Loucy (cell line): ENCODE results near the gene SBF2.

Experiments
- H2AFZ ChIP-seq: fragments of 200-600 bp; sonication (generic); 2 replicates; pipeline ENCODE4 v1.6.0; 2016; ENCODE audit warnings: antibody characterized with exemption, mild to moderate bottlenecking, low read length, moderate library complexity
- H3F3A ChIP-seq: fragments of 200-600 bp; 2 replicates; pipeline ENCODE4 v1.6.0; 2016; ENCODE audit warnings: antibody characterized with exemption, low read depth, mild to moderate bottlenecking
- H3K27me3 ChIP-seq: fragments of 200-600 bp; sonication (generic); 2 replicates; pipeline ENCODE4 v1.6.1; 2014; ENCODE audit warnings: low read length, mild to moderate bottlenecking; ENCODE audit not compliant: insufficient read depth, poor library complexity, severe bottlenecking
- H3K36me3 ChIP-seq: fragments of 200-600 bp; sonication (generic); 2 replicates; pipeline ENCODE4 v1.6.1; 2016; ENCODE audit warnings: low read length; ENCODE audit not compliant: insufficient read depth
- H3K4me1 ChIP-seq: fragments of 200-600 bp; sonication (generic); 2 replicates; pipeline ENCODE4 v1.5.1; 2014; ENCODE audit warnings: low read length, mild to moderate bottlenecking; ENCODE audit not compliant: insufficient read depth, poor library complexity, severe bottlenecking
- H3K4me2 ChIP-seq: fragments of 200-600 bp; sonication (generic); 2 replicates; pipeline ENCODE4 v1.6.0; 2014; ENCODE audit warnings: antibody characterized with exemption, low read length, low read depth, mild to moderate bottlenecking; ENCODE audit not compliant: poor library complexity, severe bottlenecking
- H3K4me3 ChIP-seq: fragments of 200-600 bp; sonication (generic); 2 replicates; pipeline ENCODE4 v1.5.1; 2014; ENCODE audit warnings: low read length, mild to moderate bottlenecking, mixed read lengths; ENCODE audit not compliant: poor library complexity, severe bottlenecking
- H3K79me2 ChIP-seq: fragments of 200-600 bp; sonication (generic); 2 replicates; pipeline ENCODE4 v1.6.1; 2014; ENCODE audit warnings: low read length; ENCODE audit not compliant: insufficient read depth
- H3K9ac ChIP-seq: fragments of 200-600 bp; sonication (generic); 2 replicates; pipeline ENCODE4 v1.6.0; 2014; ENCODE audit warnings: mild to moderate bottlenecking, low read depth, low read length, moderate library complexity; ENCODE audit not compliant: poor library complexity, severe bottlenecking
- H3K9me2 ChIP-seq: fragments of 200-600 bp; sonication (generic); replicated peaks from 2 replicates; pipeline ENCODE4 v1.6.1; 2016; ENCODE audit warnings: low read depth, low read length, mixed read lengths
- H3K9me3 ChIP-seq: fragments of 200-600 bp; sonication (generic); 2 replicates; pipeline ENCODE4 v1.6.1; 2014; ENCODE audit warnings: mild to moderate bottlenecking, antibody characterized with exemption, low read length, low read depth; ENCODE audit not compliant: insufficient read depth
- H4K20me1 ChIP-seq: fragments of 200-600 bp; sonication (generic); 2 replicates; pipeline ENCODE4 v1.6.0; 2014; ENCODE audit warnings: antibody characterized with exemption, low read length, mild to moderate bottlenecking; ENCODE audit not compliant: insufficient read depth, poor library complexity, severe bottlenecking
- CTCF ChIP-seq: fragments of 200-600 bp; sonication (generic); conservative IDR thresholded peaks from 2 replicates; pipeline ENCODE4 v1.5.1; 2014; ENCODE audit warnings: mild to moderate bottlenecking, antibody characterized with exemption, low read length
- EZH2phosphoT487 ChIP-seq: fragments of 200-600 bp; IDR thresholded peaks from 2 replicates; pipeline ENCODE4 v1.6.1; 2018; ENCODE audit warnings: antibody characterized with exemption, mild to moderate bottlenecking, moderate library complexity, borderline replicate concordance

Gene SBF2

GRCh38 chr11:9953994-9954626, 339.9 kb downstream of the SBF2 start:
- Histone ChIP-seq H2AFZ (no peak overlapping the region), H3K27me3 (no peaks in the 10 kb centered on the region), H4K20me1 (no peaks in the 10 kb centered on the region), H3K4me1 (no peaks in the 10 kb centered on the region), H3K4me3 (no peak overlapping the region), H3K4me2 (no peak overlapping the region), H3K79me2 (no peaks in the 10 kb centered on the region), H3F3A (no peaks in the 10 kb centered on the region), H3K9me2 (no peaks in the 10 kb centered on the region), H3K9ac (no peak overlapping the region), H3K9me3 (no peaks in the 10 kb centered on the region), H3K36me3 (peaks cover 2% of the 10 kb centered on the region; the same call in 1 of the 2 replicates)
- no peak for TF ChIP-seq CTCF
- TF ChIP-seq EZH2phosphoT487: no peak

GRCh38 chr11:9952511-9953196, 341.4 kb downstream of the SBF2 start:
- H3K9me2 ChIP-seq: no peaks in the 10 kb centered on the region

GRCh38 chr11:9951807-9952206, 342.2 kb downstream of the SBF2 start:
- Histone ChIP-seq H3K4me1 (no peaks in the 10 kb centered on the region), H3K36me3 (no peaks in the 10 kb centered on the region), H3K9ac (no peak overlapping the region), H3K9me3 (no peaks in the 10 kb centered on the region), H3K27me3 (no peaks in the 10 kb centered on the region), H3K79me2 (no peaks in the 10 kb centered on the region), H2AFZ (no peak overlapping the region), H3K4me3 (no peak overlapping the region), H3K9me2 (no peaks in the 10 kb centered on the region), H3K4me2 (no peak overlapping the region), H3F3A (no peaks in the 10 kb centered on the region), H4K20me1 (no peaks in the 10 kb centered on the region)
- TF ChIP-seq EZH2phosphoT487 (no peak), CTCF (no peak)

More at GRCh38 chr11:9952511-9953196, 341.4 kb downstream of the SBF2 start:
- no peaks in the 10 kb centered on the region for H4K20me1 ChIP-seq
- no peaks in the 10 kb centered on the region for H3K4me1 ChIP-seq
- no peak for TF ChIP-seq EZH2phosphoT487
- no peak overlapping the region for H2AFZ ChIP-seq
- no peaks in the 10 kb centered on the region for H3K27me3 ChIP-seq
- no peak overlapping the region for H3K9ac ChIP-seq
- no peak overlapping the region for H3K4me2 ChIP-seq
- H3K79me2 ChIP-seq: no peaks in the 10 kb centered on the region
- H3K9me3 ChIP-seq: no peaks in the 10 kb centered on the region
- no peak overlapping the region for H3K4me3 ChIP-seq
- H3K36me3 ChIP-seq: no peaks in the 10 kb centered on the region
- H3F3A ChIP-seq: no peaks in the 10 kb centered on the region
